ENCODE measurements around the gene XYLT1.

XYLT1 gene

GRCh38 chr16:17380613-17381012, 90.1 kb downstream of the XYLT1 start:
- Histone ChIP-seq H3K9me3 (ENCODE audit: control insufficient read depth, insufficient read depth, low read length) (no peaks in the 10 kb centered on the region), H3K9ac (ENCODE audit: low read depth, low read length) (no peak overlapping the region), H3K4me1 (ENCODE audit: insufficient read depth, low read length) (peaks cover 20% of the 10 kb centered on the region), H3K36me3 (ENCODE audit: insufficient read depth, low read length) (no peaks in the 10 kb centered on the region)

GRCh38 chr16:17379121-17379571, 91.6 kb downstream of the XYLT1 start:
- no peak overlapping the region for H3K9ac ChIP-seq (ENCODE audit: low read depth, low read length)
- no peaks in the 10 kb centered on the region for H3K9me3 ChIP-seq (ENCODE audit: control insufficient read depth, insufficient read depth, low read length)
- H3K36me3 ChIP-seq (ENCODE audit: insufficient read depth, low read length): no peaks in the 10 kb centered on the region
- peaks cover 20% of the 10 kb centered on the region for H3K4me1 ChIP-seq (ENCODE audit: insufficient read depth, low read length)

GRCh38 chr16:17377360-17378324, 93.1 kb downstream of the XYLT1 start:
- Histone ChIP-seq H3K4me1 (ENCODE audit: insufficient read depth, low read length) (peaks cover 11% of the 10 kb centered on the region), H3K9ac (ENCODE audit: low read depth, low read length) (no peak overlapping the region), H3K9me3 (ENCODE audit: control insufficient read depth, insufficient read depth, low read length) (no peaks in the 10 kb centered on the region), H3K36me3 (ENCODE audit: insufficient read depth, low read length) (no peaks in the 10 kb centered on the region)

GRCh38 chr16:17375461-17376304, 95.1 kb downstream of the XYLT1 start:
- Histone ChIP-seq H3K9ac (ENCODE audit: low read depth, low read length) (no peak overlapping the region), H3K36me3 (ENCODE audit: insufficient read depth, low read length) (no peaks in the 10 kb centered on the region), H3K9me3 (ENCODE audit: control insufficient read depth, insufficient read depth, low read length) (no peaks in the 10 kb centered on the region), H3K4me1 (ENCODE audit: insufficient read depth, low read length) (peaks cover 11% of the 10 kb centered on the region)

- Histone ChIP-seq H3K4me1 (ENCODE audit: insufficient read depth, low read length) (peaks cover 18% of the 10 kb centered on the region), H3K36me3 (ENCODE audit: insufficient read depth, low read length) (no peaks in the 10 kb centered on the region)
These were observed 96.0 kb downstream of the XYLT1 start for GRCh38 chr16:17374668-17375255.

GRCh38 chr16:17373533-17373932, 97.2 kb downstream of the XYLT1 start:
- H3K9me3 ChIP-seq (ENCODE audit: control insufficient read depth, insufficient read depth, low read length): no peaks in the 10 kb centered on the region
- H3K4me1 ChIP-seq (ENCODE audit: insufficient read depth, low read length): peaks cover 22% of the 10 kb centered on the region
- no peaks in the 10 kb centered on the region for H3K36me3 ChIP-seq (ENCODE audit: insufficient read depth, low read length)
- no peak overlapping the region for H3K9ac ChIP-seq (ENCODE audit: low read depth, low read length)

More at GRCh38 chr16:17374668-17375255, 96.0 kb downstream of the XYLT1 start:
- Histone ChIP-seq H3K9me3 (ENCODE audit: control insufficient read depth, insufficient read depth, low read length) (no peaks in the 10 kb centered on the region), H3K9ac (ENCODE audit: low read depth, low read length) (no peak overlapping the region)

GRCh38 chr16:17372386-17372785, 98.4 kb downstream of the XYLT1 start:
- no peaks in the 10 kb centered on the region for H3K9me3 ChIP-seq (ENCODE audit: control insufficient read depth, insufficient read depth, low read length)
- no peak overlapping the region for H3K9ac ChIP-seq (ENCODE audit: low read depth, low read length)
- H3K4me1 ChIP-seq (ENCODE audit: insufficient read depth, low read length): peaks cover 26% of the 10 kb centered on the region
- no peaks in the 10 kb centered on the region for H3K36me3 ChIP-seq (ENCODE audit: insufficient read depth, low read length)

- Histone ChIP-seq H3K9ac (ENCODE audit: low read depth, low read length) (no peak overlapping the region), H3K4me1 (ENCODE audit: insufficient read depth, low read length) (peaks cover 27% of the 10 kb centered on the region), H3K9me3 (ENCODE audit: control insufficient read depth, insufficient read depth, low read length) (no peaks in the 10 kb centered on the region), H3K36me3 (ENCODE audit: insufficient read depth, low read length) (no peaks in the 10 kb centered on the region)
These were observed 99.5 kb downstream of the XYLT1 start for GRCh38 chr16:17371299-17371698.

- H3K4me1 ChIP-seq (ENCODE audit: insufficient read depth, low read length): peaks cover 24% of the 10 kb centered on the region
- no peak overlapping the region for H3K9ac ChIP-seq (ENCODE audit: low read depth, low read length)
- no peaks in the 10 kb centered on the region for H3K36me3 ChIP-seq (ENCODE audit: insufficient read depth, low read length)
- H3K9me3 ChIP-seq (ENCODE audit: control insufficient read depth, insufficient read depth, low read length): no peaks in the 10 kb centered on the region
These were observed 100.0 kb downstream of the XYLT1 start for GRCh38 chr16:17370731-17371285.

- no peaks in the 10 kb centered on the region for H3K9me3 ChIP-seq (ENCODE audit: control insufficient read depth, insufficient read depth, low read length)
- H3K4me1 ChIP-seq (ENCODE audit: insufficient read depth, low read length): peaks cover 20% of the 10 kb centered on the region
- no peaks in the 10 kb centered on the region for H3K36me3 ChIP-seq (ENCODE audit: insufficient read depth, low read length)
- H3K9ac ChIP-seq (ENCODE audit: low read depth, low read length): no peak overlapping the region
These were observed 100.5 kb downstream of the XYLT1 start for GRCh38 chr16:17370223-17370707.

GRCh38 chr16:17369421-17370222, 101.1 kb downstream of the XYLT1 start:
- Histone ChIP-seq H3K9me3 (ENCODE audit: control insufficient read depth, insufficient read depth, low read length) (no peaks in the 10 kb centered on the region), H3K4me1 (ENCODE audit: insufficient read depth, low read length) (peaks cover 20% of the 10 kb centered on the region), H3K9ac (ENCODE audit: low read depth, low read length) (no peak overlapping the region), H3K36me3 (ENCODE audit: insufficient read depth, low read length) (no peaks in the 10 kb centered on the region)

GRCh38 chr16:17368951-17369350, 101.8 kb downstream of the XYLT1 start:
- Histone ChIP-seq H3K9ac (ENCODE audit: low read depth, low read length) (no peak overlapping the region), H3K36me3 (ENCODE audit: insufficient read depth, low read length) (no peaks in the 10 kb centered on the region), H3K9me3 (ENCODE audit: control insufficient read depth, insufficient read depth, low read length) (no peaks in the 10 kb centered on the region), H3K4me1 (ENCODE audit: insufficient read depth, low read length) (peaks cover 20% of the 10 kb centered on the region)

- Histone ChIP-seq H3K9me3 (ENCODE audit: control insufficient read depth, insufficient read depth, low read length) (no peaks in the 10 kb centered on the region), H3K9ac (ENCODE audit: low read depth, low read length) (no peak overlapping the region), H3K4me1 (ENCODE audit: insufficient read depth, low read length) (peaks cover 20% of the 10 kb centered on the region), H3K36me3 (ENCODE audit: insufficient read depth, low read length) (no peaks in the 10 kb centered on the region)
These were observed 102.3 kb downstream of the XYLT1 start for GRCh38 chr16:17368446-17368845.
